Activated CD8-positive, alpha-beta T cell treated with anti-CD3 and anti-CD28 coated beads, Interleukin-2, amount 10 ng/mL, durations not matched to agents 7 days and 5 days (primary cell): ENCODE data around the gene DCXR. TPM values are rescaled to one million over a fixed set of nuclear protein-coding genes. Genes with fewer than 3 reads are reported as not detected.

Source experiments
- ATAC-seq: fragments of 150-1000 bp; cut with Tn5 transposase; one replicate; pipeline ENCODE4 v1.10.0; 2021; ENCODE audit warnings: moderate library complexity
- CTCF ChIA-PET: fragments of 350-600 bp; sonication (Branson Sonifier 250); formaldehyde crosslinking; loops from one replicate; lab custom pipeline; 2021; ENCODE audit warnings: antibody characterized with exemption; lab: Charles Lee
- POLR2A ChIA-PET: fragments of 350-600 bp; sonication (Branson Sonifier 250); formaldehyde crosslinking; loops from one replicate; lab custom pipeline; 2021; ENCODE audit warnings: antibody characterized with exemption; lab: Charles Lee
- DNase-seq: peaks from one replicate; pipeline ENCODE4 v3.0.0-alpha.2; 2020
- H3K27ac Mint-ChIP-seq: one replicate; pipeline ENCODE4 v1.8.0; 2021; ENCODE audit warnings: mild to moderate bottlenecking, mixed read lengths
- H3K27me3 Mint-ChIP-seq: one replicate; pipeline ENCODE4 v1.8.0; 2021; ENCODE audit warnings: low read depth, mixed read lengths
- H3K36me3 Mint-ChIP-seq: one replicate; pipeline ENCODE4 v1.8.0; 2021; ENCODE audit warnings: low read depth, mixed read lengths
- H3K4me1 Mint-ChIP-seq: one replicate; pipeline ENCODE4 v1.8.0; 2021; ENCODE audit warnings: low read depth, mixed read lengths
- H3K4me3 Mint-ChIP-seq: one replicate; pipeline ENCODE4 v1.8.0; 2021; ENCODE audit warnings: mild to moderate bottlenecking, mixed read lengths
- H3K9me3 Mint-ChIP-seq: one replicate; pipeline ENCODE4 v1.8.0; 2022; ENCODE audit warnings: mixed read lengths; ENCODE audit not compliant: insufficient read depth
- total RNA-seq, 2 experiments: library from RNA; stranded (reverse); gene quantifications; one replicate each; pipeline ENCODE4 v1.2.3, GENCODE V29; 2021

Gene DCXR
- total RNA-seq, result 100 to 1,000 TPM; 141 TPM

- ATAC-seq (peak; percentile 96), DNase-seq (peak; percentile 98)
- Mint-ChIP-seq H3K36me3 (peaks cover 16% of the 10 kb centered on the region), H3K27ac (peak within 1 kb of the TSS; percentile 94), H3K27me3 (no peaks in the 10 kb centered on the region), H3K4me3 (peak within 1 kb of the TSS; percentile 78), H3K4me1 (peaks cover 28% of the 10 kb centered on the region), H3K9me3 (no peaks in the 10 kb centered on the region)
- POLR2A ChIA-PET, result interaction anchor here (0.6 to 1.8 kb wide), 11 partner anchors 9 to 1163 kb away, joined by 3 to 12 read pairs (median 3); partner anchors contain the start of genes CD7, CENPX, DUS1L and GPS1
- CTCF ChIA-PET, result interaction anchor here (0.6 to 2.6 kb wide), 32 partner anchors 7 to 721 kb away, joined by 3 to 32 read pairs (median 4); partner anchors contain the start of genes CENPX, DUS1L, GPS1 and LRRC45
Observed at GRCh38 chr17:82037092-82037888, at the start of gene DCXR. DCXR (minus strand) TSS chr17:82037697; CDS start chr17:82037682, 15 bp downstream.

- DNase-seq (no peak), ATAC-seq (no peak)
- Mint-ChIP-seq H3K27me3 (no peaks in the 10 kb centered on the region), H3K36me3 (peaks cover 24% of the 10 kb centered on the region), H3K27ac (no peak overlapping the region), H3K4me1 (no peaks in the 10 kb centered on the region), H3K4me3 (no peak overlapping the region), H3K9me3 (no peaks in the 10 kb centered on the region)
- ChIA-PET CTCF (no interaction called here), POLR2A (interaction anchor here (0.8 to 1.0 kb wide), 2 partner anchors 10 to 23 kb away, joined by 3 to 4 read pairs; no protein-coding TSS in a partner anchor)
Observed at GRCh38 chr17:82085931-82086764, 48.7 kb upstream of the DCXR start.

- CTCF ChIA-PET, result no interaction called here
- POLR2A ChIA-PET, result no interaction called here
Observed at GRCh38 chr17:82085031-82085861, 47.7 kb upstream of the DCXR start.

GRCh38 chr17:82084373-82085030 lies 47.0 kb upstream of the DCXR start:
- H3K27me3 Mint-ChIP-seq, result no peaks in the 10 kb centered on the region
- H3K36me3 Mint-ChIP-seq, result peaks cover 29% of the 10 kb centered on the region
- ATAC-seq, result no peak
- CTCF ChIA-PET, result no interaction called here
- no peak overlapping the region for H3K27ac Mint-ChIP-seq
- H3K4me1 Mint-ChIP-seq, result no peaks in the 10 kb centered on the region
- no peak overlapping the region for H3K4me3 Mint-ChIP-seq
- no peak for DNase-seq
- POLR2A ChIA-PET, result no interaction called here
- H3K9me3 Mint-ChIP-seq, result no peaks in the 10 kb centered on the region

More at GRCh38 chr17:82085031-82085861, 47.7 kb upstream of the DCXR start:
- Mint-ChIP-seq H3K27ac (no peak overlapping the region), H3K4me3 (no peak overlapping the region), H3K27me3 (no peaks in the 10 kb centered on the region), H3K36me3 (peaks cover 25% of the 10 kb centered on the region), H3K9me3 (no peaks in the 10 kb centered on the region), H3K4me1 (no peaks in the 10 kb centered on the region)
- ATAC-seq (no peak), DNase-seq (no peak)

GRCh38 chr17:82083533-82084359 lies 46.2 kb upstream of the DCXR start:
- H3K27ac Mint-ChIP-seq, result no peak overlapping the region
- H3K4me1 Mint-ChIP-seq, result no peaks in the 10 kb centered on the region
- H3K36me3 Mint-ChIP-seq, result peaks cover 33% of the 10 kb centered on the region
- H3K27me3 Mint-ChIP-seq, result no peaks in the 10 kb centered on the region
- ATAC-seq (no peak), DNase-seq (no peak)
- CTCF ChIA-PET, result no interaction called here
- H3K9me3 Mint-ChIP-seq, result no peaks in the 10 kb centered on the region
- no peak overlapping the region for H3K4me3 Mint-ChIP-seq
- POLR2A ChIA-PET, result no interaction called here

GRCh38 chr17:82083009-82083408 lies 45.5 kb upstream of the DCXR start:
- Mint-ChIP-seq H3K27me3 (no peaks in the 10 kb centered on the region), H3K4me1 (no peaks in the 10 kb centered on the region), H3K9me3 (no peaks in the 10 kb centered on the region), H3K36me3 (peaks cover 32% of the 10 kb centered on the region), H3K4me3 (no peak overlapping the region), H3K27ac (no peak overlapping the region)
- CTCF ChIA-PET, result no interaction called here
- ATAC-seq, result no peak
- DNase-seq, result no peak
- POLR2A ChIA-PET, result no interaction called here

- Mint-ChIP-seq H3K4me1 (no peaks in the 10 kb centered on the region), H3K36me3 (peaks cover 30% of the 10 kb centered on the region), H3K27ac (no peak overlapping the region), H3K9me3 (no peaks in the 10 kb centered on the region), H3K27me3 (no peaks in the 10 kb centered on the region), H3K4me3 (no peak overlapping the region)
- ChIA-PET POLR2A (no interaction called here), CTCF (no interaction called here)
- no peak for ATAC-seq
- no peak for DNase-seq
Observed at GRCh38 chr17:82082456-82082855, 45.0 kb upstream of the DCXR start.

- CTCF ChIA-PET, result no interaction called here
Observed at GRCh38 chr17:82081966-82082365, 44.5 kb upstream of the DCXR start.

GRCh38 chr17:82081546-82081945 lies 44.0 kb upstream of the DCXR start:
- no peaks in the 10 kb centered on the region for H3K4me1 Mint-ChIP-seq
- ChIA-PET POLR2A (interaction anchor here (0.6 kb wide), 1 partner anchor 11 kb away, joined by 3 read pairs; no protein-coding TSS in a partner anchor), CTCF (no interaction called here)
- no peak for DNase-seq
- no peak overlapping the region for H3K27ac Mint-ChIP-seq
- no peak overlapping the region for H3K4me3 Mint-ChIP-seq
- no peak for ATAC-seq
- no peaks in the 10 kb centered on the region for H3K9me3 Mint-ChIP-seq
- H3K36me3 Mint-ChIP-seq, result peaks cover 30% of the 10 kb centered on the region
- no peaks in the 10 kb centered on the region for H3K27me3 Mint-ChIP-seq

More at GRCh38 chr17:82081966-82082365, 44.5 kb upstream of the DCXR start:
- Mint-ChIP-seq H3K4me1 (no peaks in the 10 kb centered on the region), H3K27me3 (no peaks in the 10 kb centered on the region), H3K9me3 (no peaks in the 10 kb centered on the region), H3K36me3 (peaks cover 30% of the 10 kb centered on the region), H3K27ac (no peak overlapping the region), H3K4me3 (no peak overlapping the region)
- POLR2A ChIA-PET, result interaction anchor here (0.6 kb wide), 1 partner anchor 11 kb away, joined by 3 read pairs; no protein-coding TSS in a partner anchor
- ATAC-seq (no peak), DNase-seq (no peak)

GRCh38 chr17:82080789-82081464 lies 43.4 kb upstream of the DCXR start:
- ATAC-seq, result no peak
- POLR2A ChIA-PET, result interaction anchor here (0.6 kb wide), 1 partner anchor 227 kb away, joined by 3 read pairs; no protein-coding TSS in a partner anchor
- Mint-ChIP-seq H3K4me3 (no peak overlapping the region), H3K9me3 (no peaks in the 10 kb centered on the region), H3K4me1 (no peaks in the 10 kb centered on the region), H3K27ac (no peak overlapping the region), H3K27me3 (no peaks in the 10 kb centered on the region), H3K36me3 (peaks cover 28% of the 10 kb centered on the region)
- DNase-seq, result no peak
- CTCF ChIA-PET, result no interaction called here
